ENCODE data around the gene CCZ1B.
"Not testable (repeated sequence)": the region's sequence is repeated elsewhere in the genome, so short reads cannot be mapped to it uniquely, and the experiment has no call there.

DNA sequence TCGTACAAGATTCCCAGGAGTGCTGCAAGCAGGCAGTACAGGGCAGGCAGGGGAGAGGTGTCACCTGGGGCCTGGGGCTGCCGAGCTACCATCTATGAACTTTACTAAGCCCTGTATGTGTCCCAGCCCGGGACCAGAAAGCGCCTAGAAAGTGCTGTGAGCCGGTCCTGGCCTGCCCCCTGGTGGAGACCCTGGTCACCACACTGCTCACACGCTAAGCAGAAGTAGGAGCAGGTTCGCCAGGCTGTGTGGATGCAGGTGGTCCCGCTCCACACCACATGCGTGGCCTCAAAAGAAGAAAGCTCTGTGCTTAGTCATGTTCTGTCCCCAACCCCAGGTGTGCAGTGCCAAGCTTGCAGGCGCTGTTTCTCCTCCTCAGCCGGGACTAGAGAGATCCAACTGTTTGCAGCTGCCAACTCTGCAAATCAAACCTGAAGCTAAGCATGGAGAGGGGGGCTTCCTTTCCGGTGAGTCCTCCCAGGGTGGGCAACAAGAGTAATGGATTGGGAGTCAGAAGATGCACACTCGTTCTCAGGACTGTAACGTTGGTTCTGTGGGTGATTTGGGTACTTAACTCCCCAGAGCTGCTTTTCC lies 31.7 kb upstream of the CCZ1B start:
- TF ChIP-seq MYC (IDR thresholded peaks at IDR 0.05; ENCODE audit: low read depth, low read length): not testable (repeated sequence)
- peak; percentile 62 for TF ChIP-seq CTCF (IDR thresholded peaks at IDR 0.05; ENCODE audit: low read depth, low read length)

Measured in NB4 (cell line).